ENCODE data around the gene RFC1. TPM values are rescaled to one million over a fixed set of nuclear protein-coding genes. Genes with fewer than 3 reads are reported as not detected.

RFC1 gene
- total RNA-seq, 2 donors from 2014 or later = 27.7 to 33.3 TPM

GRCh38 chr4:39291686-39292085 is 74.5 kb downstream of the RFC1 start:
- no peaks in the 10 kb centered on the region for H3K9me3 ChIP-seq
- no peak overlapping the region for H3K4me3 ChIP-seq
- H3K27ac ChIP-seq = no peak overlapping the region
- H3K4me1 ChIP-seq (replicated peaks) = no peaks in the 10 kb centered on the region
- intact Hi-C loops (cut with DNase I) = no loop called here
- no peak for DNase-seq (ENCODE audit: low spot score)
- H3K27me3 ChIP-seq (replicated peaks; ENCODE audit: insufficient read depth) = no peaks in the 10 kb centered on the region
- peaks cover 4 to 7% of the 10 kb centered on the region in 2 donors for H3K36me3 ChIP-seq
- WGBS = 85% methylated on average over 2 of the region's 2 CpGs
- TF ChIP-seq CTCF (IDR thresholded peaks at IDR 0.05) (no peak), POLR2A (IDR thresholded peaks at IDR 0.05) (no peak), POLR2AphosphoS5 (IDR thresholded peaks at IDR 0.05) (no peak)

GRCh38 chr4:39287223-39287622 is 78.9 kb downstream of the RFC1 start:
- Histone ChIP-seq H3K9me3 (no peaks in the 10 kb centered on the region), H3K27ac (no peak overlapping the region), H3K27me3 (replicated peaks; ENCODE audit: insufficient read depth) (no peaks in the 10 kb centered on the region), H3K36me3 (peaks cover 4 to 7% of the 10 kb centered on the region in 2 donors), H3K4me1 (replicated peaks) (no peaks in the 10 kb centered on the region), H3K4me3 (no peak overlapping the region)
- 96% methylated on average over 4 of the region's 4 CpGs for WGBS
- intact Hi-C loops (cut with DNase I) = no loop called here
- no peak for TF ChIP-seq POLR2A (IDR thresholded peaks at IDR 0.05)
- TF ChIP-seq POLR2AphosphoS5 (IDR thresholded peaks at IDR 0.05) = no peak
- no peak for TF ChIP-seq CTCF (IDR thresholded peaks at IDR 0.05)
- no peak for DNase-seq (ENCODE audit: low spot score)

- H3K9me3 ChIP-seq = no peaks in the 10 kb centered on the region
- H3K4me3 ChIP-seq = no peak overlapping the region
- DNase-seq (ENCODE audit: low spot score) = no peak
- no peak for TF ChIP-seq CTCF (IDR thresholded peaks at IDR 0.05)
- no peak for TF ChIP-seq POLR2A (IDR thresholded peaks at IDR 0.05)
- TF ChIP-seq POLR2AphosphoS5 (IDR thresholded peaks at IDR 0.05) = no peak
- WGBS = 96% methylated on average over 2 of the region's 2 CpGs
- H3K27me3 ChIP-seq (replicated peaks; ENCODE audit: insufficient read depth) = no peaks in the 10 kb centered on the region
- intact Hi-C loops (cut with DNase I) = no loop called here
- no peaks in the 10 kb centered on the region for H3K4me1 ChIP-seq (replicated peaks)
- H3K36me3 ChIP-seq = peaks cover 0 to 7% of the 10 kb centered on the region in 2 donors
- H3K27ac ChIP-seq = no peak overlapping the region
These were observed 79.9 kb downstream of the RFC1 start for GRCh38 chr4:39286263-39286662.

- no peak overlapping the region for H3K27ac ChIP-seq
- H3K9me3 ChIP-seq = no peaks in the 10 kb centered on the region
- intact Hi-C loops (cut with DNase I) = no loop called here
- 88% methylated on average over 2 of the region's 2 CpGs for WGBS
- H3K36me3 ChIP-seq = peaks cover 0 to 7% of the 10 kb centered on the region in 2 donors
- H3K4me1 ChIP-seq (replicated peaks) = no peaks in the 10 kb centered on the region
- DNase-seq (ENCODE audit: low spot score) = no peak
- H3K4me3 ChIP-seq = no peak overlapping the region
- TF ChIP-seq POLR2A (IDR thresholded peaks at IDR 0.05) (no peak), POLR2AphosphoS5 (IDR thresholded peaks at IDR 0.05) (no peak), CTCF (IDR thresholded peaks at IDR 0.05) (no peak)
- no peaks in the 10 kb centered on the region for H3K27me3 ChIP-seq (replicated peaks; ENCODE audit: insufficient read depth)
These were observed 80.3 kb downstream of the RFC1 start for GRCh38 chr4:39285853-39286252.

GRCh38 chr4:39285111-39285795 is 80.9 kb downstream of the RFC1 start:
- WGBS = 74% methylated on average over 7 of the region's 7 CpGs
- no peak for TF ChIP-seq POLR2A (IDR thresholded peaks at IDR 0.05)
- no peak for TF ChIP-seq POLR2AphosphoS5 (IDR thresholded peaks at IDR 0.05)
- no peak for TF ChIP-seq CTCF (IDR thresholded peaks at IDR 0.05)
- Histone ChIP-seq H3K36me3 (peaks cover 0 to 7% of the 10 kb centered on the region in 2 donors), H3K27ac (no peak overlapping the region), H3K27me3 (replicated peaks; ENCODE audit: insufficient read depth) (no peaks in the 10 kb centered on the region), H3K4me3 (no peak overlapping the region), H3K9me3 (no peaks in the 10 kb centered on the region), H3K4me1 (replicated peaks) (no peaks in the 10 kb centered on the region)
- no peak for DNase-seq (ENCODE audit: low spot score)
- intact Hi-C loops (cut with DNase I) = no loop called here

Data from prostate gland (tissue), 2 donors.